Hepatocyte (in vitro differentiated cells): ENCODE measurements around the gene NDUFS7. TPM values are rescaled to one million over a fixed set of nuclear protein-coding genes. Genes with fewer than 3 reads are reported as not detected.

Experiments used
- DNase-seq: peaks from one replicate; pipeline ENCODE4 v3.0.0-alpha.2; 2016; ENCODE audit warnings: low spot score
- H2AFZ ChIP-seq: fragments of 200-600 bp; sonication (generic); 2 replicates; pipeline ENCODE4 v1.6.0; 2016; ENCODE audit warnings: antibody characterized with exemption, mild to moderate bottlenecking
- H3K27ac ChIP-seq: fragments of 200-600 bp; sonication (generic); 2 replicates; pipeline ENCODE4 v1.5.1; 2016; ENCODE audit warnings: mild to moderate bottlenecking
- H3K27me3 ChIP-seq: fragments of 200-600 bp; sonication (generic); 2 replicates; pipeline ENCODE4 v1.6.1; 2016
- H3K36me3 ChIP-seq: fragments of 200-600 bp; sonication (generic); replicated peaks from 2 replicates; pipeline ENCODE4 v1.5.1; 2016; ENCODE audit warnings: low read depth; ENCODE audit not compliant: insufficient read depth
- H3K4me1 ChIP-seq: fragments of 200-600 bp; sonication (generic); 2 replicates; pipeline ENCODE4 v1.5.1; 2016; ENCODE audit warnings: mild to moderate bottlenecking, moderate library complexity; ENCODE audit not compliant: insufficient read depth
- H3K4me2 ChIP-seq: fragments of 200-600 bp; sonication (generic); 2 replicates; pipeline ENCODE4 v1.6.0; 2016
- H3K4me3 ChIP-seq: fragments of 200-600 bp; sonication (generic); 2 replicates; pipeline ENCODE4 v1.5.1; 2016; ENCODE audit warnings: mild to moderate bottlenecking
- H3K79me2 ChIP-seq: fragments of 200-600 bp; sonication (generic); 2 replicates; pipeline ENCODE4 v1.6.0; 2017; ENCODE audit warnings: mild to moderate bottlenecking
- H3K9me2 ChIP-seq: fragments of 200-600 bp; sonication (generic); replicated peaks from 2 replicates; pipeline ENCODE4 v1.6.0; 2017; ENCODE audit warnings: mild to moderate bottlenecking; ENCODE audit not compliant: insufficient read depth
- H3K9me3 ChIP-seq: fragments of 200-600 bp; sonication (generic); 2 replicates; pipeline ENCODE4 v1.5.1; 2016; ENCODE audit warnings: low read depth, mild to moderate bottlenecking
- H4K20me1 ChIP-seq: fragments of 200-600 bp; sonication (generic); 2 replicates; pipeline ENCODE4 v1.6.0; 2016; ENCODE audit warnings: mild to moderate bottlenecking; ENCODE audit not compliant: insufficient read depth, poor library complexity, severe bottlenecking
- CTCF ChIP-seq: fragments of 200-600 bp; sonication (generic); IDR thresholded peaks from 2 replicates; pipeline ENCODE4 v1.5.1; 2016; ENCODE audit warnings: antibody characterized with exemption, mild to moderate bottlenecking; ENCODE audit not compliant: poor library complexity
- EZH2 ChIP-seq: fragments of 200-600 bp; sonication (generic); IDR thresholded peaks from 2 replicates; pipeline ENCODE4 v1.6.1; 2016; ENCODE audit warnings: antibody characterized with exemption, mild to moderate bottlenecking, borderline replicate concordance
- EZH2phosphoT487 ChIP-seq: fragments of 200-600 bp; sonication (generic); IDR thresholded peaks from one replicate; pipeline ENCODE4 v1.6.1; 2018; ENCODE audit warnings: antibody characterized with exemption, mild to moderate bottlenecking, low read depth, moderate library complexity; ENCODE audit not compliant: unreplicated experiment, severe bottlenecking
- WGBS: methylation state at CpG from one replicate; pipeline ENCODE4 v1.1.6; 2016; ENCODE audit warnings: low lambda C conversion rate; ENCODE audit errors: missing lambda C conversion rate; 5-methylcytosine and 5-hydroxymethylcytosine counted together
- polyA plus RNA-seq: library from polyadenylated mRNA; unstranded; fragments of >200 nt; fragmentation: Nextera tagmentation; extraction: Ambion mirVana; gene quantifications from 2 replicates; pipeline ENCODE4 v1.2.1, GENCODE V29; 2016
- total RNA-seq: library from RNA; depleted of rRNA; stranded (reverse); fragments of >200 nt; gene quantifications from 2 replicates; pipeline ENCODE4 v1.2.3, GENCODE V29; 2014

NDUFS7 gene
- total and polyA plus RNA-seq, 2 experiments from 2014 or later, result 81.6 to 276 TPM

- H3K4me2 ChIP-seq, result no peak overlapping the region
- no peaks in the 10 kb centered on the region for H3K9me2 ChIP-seq
- no peaks in the 10 kb centered on the region for H3K27me3 ChIP-seq
- no peak overlapping the region for H3K27ac ChIP-seq
- WGBS, result 83% methylated on average over 21 of the region's 25 CpGs
- no peak for TF ChIP-seq EZH2
- TF ChIP-seq CTCF, result no peak
- no peak for TF ChIP-seq EZH2phosphoT487
- H3K4me3 ChIP-seq, result no peak overlapping the region
- H3K79me2 ChIP-seq, result no peaks in the 10 kb centered on the region
- no peaks in the 10 kb centered on the region for H3K36me3 ChIP-seq
- DNase-seq, result no peak
- H4K20me1 ChIP-seq, result no peaks in the 10 kb centered on the region
- no peak overlapping the region for H2AFZ ChIP-seq
- H3K4me1 ChIP-seq, result peaks cover 8% of the 10 kb centered on the region
- H3K9me3 ChIP-seq, result no peaks in the 10 kb centered on the region
Observed at GRCh38 chr19:1402411-1403070, 18.8 kb downstream of the NDUFS7 start.

GRCh38 chr19:1406774-1407527 lies 23.2 kb downstream of the NDUFS7 start:
- H3K4me1 ChIP-seq, result peaks cover 35% of the 10 kb centered on the region
- H3K79me2 ChIP-seq, result peaks cover 42% of the 10 kb centered on the region
- peak overlapping the region; percentile 83 for H3K4me2 ChIP-seq
- peak overlapping the region; percentile 83 for H3K27ac ChIP-seq
- DNase-seq, result peak; percentile 100
- H4K20me1 ChIP-seq, result peaks cover 40% of the 10 kb centered on the region
- H2AFZ ChIP-seq, result peak overlapping the region; percentile 60
- H3K9me3 ChIP-seq, result no peaks in the 10 kb centered on the region
- peak; percentile 52 for TF ChIP-seq CTCF
- no peak for TF ChIP-seq EZH2
- TF ChIP-seq EZH2phosphoT487, result no peak
- no peaks in the 10 kb centered on the region for H3K36me3 ChIP-seq
- no peaks in the 10 kb centered on the region for H3K27me3 ChIP-seq
- H3K9me2 ChIP-seq, result no peaks in the 10 kb centered on the region
- WGBS, result 1% methylated on average over 68 of the region's 72 CpGs
- H3K4me3 ChIP-seq, result peak overlapping the region; percentile 66

- peaks cover 48% of the 10 kb centered on the region for H4K20me1 ChIP-seq
- peaks cover 35% of the 10 kb centered on the region for H3K4me1 ChIP-seq
- DNase-seq, result peak; percentile 84
- H3K4me2 ChIP-seq, result peak within 1 kb of the TSS; percentile 99
- H3K79me2 ChIP-seq, result peaks cover 50% of the 10 kb centered on the region
- WGBS, result 1% methylated on average over 15 of the region's 121 CpGs
- H3K4me3 ChIP-seq, result peak within 1 kb of the TSS; percentile 100
- H3K27me3 ChIP-seq, result no peaks in the 10 kb centered on the region
- peak within 1 kb of the TSS; percentile 99 for H3K27ac ChIP-seq
- H3K9me3 ChIP-seq, result no peaks in the 10 kb centered on the region
- no peaks in the 10 kb centered on the region for H3K36me3 ChIP-seq
- no peaks in the 10 kb centered on the region for H3K9me2 ChIP-seq
- TF ChIP-seq EZH2phosphoT487, result no peak
- TF ChIP-seq EZH2, result no peak
- no peak for TF ChIP-seq CTCF
- peak within 1 kb of the TSS; percentile 60 for H2AFZ ChIP-seq
Observed at GRCh38 chr19:1407528-1408299, 24.0 kb downstream of the NDUFS7 start, which contains the start of gene DAZAP1. DAZAP1 (plus strand) TSS chr19:1407586; CDS start chr19:1407774, 188 bp downstream.
